ENCODE measurements around the gene TFAP2A. TPM values are rescaled to one million over a fixed set of nuclear protein-coding genes. Genes with fewer than 3 reads are reported as not detected.

Gene TFAP2A
- total and polyA plus RNA-seq, 12 donors = 0.18 to 0.84 (median 0.49) TPM; not detected in 2

DNA sequence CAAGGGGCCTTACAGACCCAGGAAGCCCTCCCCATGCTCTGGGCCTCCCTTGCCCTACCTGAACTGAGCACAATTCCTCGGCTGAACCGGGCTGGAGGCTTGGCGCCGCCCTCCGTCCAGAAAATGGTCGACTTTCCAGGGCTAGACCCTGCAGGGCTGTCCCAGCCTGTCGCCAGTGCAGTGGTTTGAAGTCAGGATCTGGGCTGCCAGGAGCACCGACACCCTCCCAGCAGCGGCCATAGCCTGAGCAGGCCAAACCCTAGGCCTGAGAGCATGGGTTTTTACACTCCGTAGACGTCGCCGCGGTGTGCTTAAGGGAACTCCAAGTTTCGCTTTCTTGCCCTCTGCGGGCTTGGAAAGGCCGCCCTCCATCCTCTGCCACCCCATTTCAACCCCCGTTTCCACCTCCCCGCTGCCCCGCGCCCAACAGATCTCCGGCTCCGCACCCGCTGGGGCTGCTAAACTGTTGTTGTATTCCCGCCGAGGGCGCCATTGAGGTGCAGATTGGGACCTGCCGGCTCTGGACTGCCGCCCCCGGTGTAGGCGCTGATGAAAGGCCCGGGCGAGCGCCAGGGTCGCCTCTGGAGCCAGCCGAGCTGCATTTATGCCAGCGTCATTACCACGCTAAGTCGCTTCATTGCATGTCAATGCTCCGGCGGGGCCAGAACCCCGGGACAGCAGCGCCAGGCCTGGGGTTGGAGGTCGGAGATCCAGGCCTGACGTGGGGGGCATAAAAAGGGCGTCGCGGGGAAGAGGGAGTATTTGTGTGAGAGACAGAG lies 2.2 kb upstream of the TFAP2A start:
- Histone ChIP-seq H3K36me3 (replicated peaks in 1 of 2) (no peaks in the 10 kb centered on the region), H3K9me3 (replicated peaks in 1 of 3) (no peaks in the 10 kb centered on the region), H3K4me1 (replicated peaks in 1 of 2) (peaks cover 12 to 15% of the 10 kb centered on the region in 2 donors), H3K27ac (no peak overlapping the region), H3K4me3 (peak overlapping the region in 1 of 4 donors; percentile 19), H3K27me3 (peaks cover 87% of the 10 kb centered on the region)
- no peak for DNase-seq
- WGBS, 4 donors = 11 to 19% (median 18%) methylated on average over 17 to 48 of the region's 48 CpGs
- intact Hi-C loops (cut with DNase I) = loop anchor here in 1 of 2 donors (10.0 kb wide), 1 partner anchor 382 kb away; no protein-coding TSS in a partner anchor
- TF ChIP-seq POLR2A (IDR thresholded peaks at IDR 0.05) = no peak

DNA sequence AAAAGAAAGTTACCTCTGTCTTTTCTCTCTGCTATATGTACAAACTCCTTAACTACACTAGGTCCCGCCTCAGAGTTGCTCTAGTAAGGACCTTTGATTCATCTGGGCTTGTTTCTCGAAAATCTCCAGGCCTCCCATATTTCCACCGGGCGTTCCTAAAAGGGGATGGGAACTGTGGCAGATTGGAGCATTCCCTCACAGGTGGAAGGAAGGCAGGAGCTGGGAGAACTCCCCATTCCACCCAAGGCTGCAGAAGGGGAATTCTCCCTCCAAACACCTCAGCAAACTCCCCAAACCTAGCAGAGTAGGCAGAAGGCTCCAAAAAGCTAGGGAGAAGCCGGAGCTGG lies 1.6 kb upstream of the TFAP2A start:
- peaks cover 14 to 18% of the 10 kb centered on the region in 2 donors for H3K4me1 ChIP-seq (replicated peaks in 1 of 2)
- 48 to 59% (median 51%) methylated on average over 4 to 5 of the region's 5 CpGs for WGBS, 4 donors
- H3K9me3 ChIP-seq (replicated peaks in 1 of 3) = no peaks in the 10 kb centered on the region
- TF ChIP-seq, protein P1, sequence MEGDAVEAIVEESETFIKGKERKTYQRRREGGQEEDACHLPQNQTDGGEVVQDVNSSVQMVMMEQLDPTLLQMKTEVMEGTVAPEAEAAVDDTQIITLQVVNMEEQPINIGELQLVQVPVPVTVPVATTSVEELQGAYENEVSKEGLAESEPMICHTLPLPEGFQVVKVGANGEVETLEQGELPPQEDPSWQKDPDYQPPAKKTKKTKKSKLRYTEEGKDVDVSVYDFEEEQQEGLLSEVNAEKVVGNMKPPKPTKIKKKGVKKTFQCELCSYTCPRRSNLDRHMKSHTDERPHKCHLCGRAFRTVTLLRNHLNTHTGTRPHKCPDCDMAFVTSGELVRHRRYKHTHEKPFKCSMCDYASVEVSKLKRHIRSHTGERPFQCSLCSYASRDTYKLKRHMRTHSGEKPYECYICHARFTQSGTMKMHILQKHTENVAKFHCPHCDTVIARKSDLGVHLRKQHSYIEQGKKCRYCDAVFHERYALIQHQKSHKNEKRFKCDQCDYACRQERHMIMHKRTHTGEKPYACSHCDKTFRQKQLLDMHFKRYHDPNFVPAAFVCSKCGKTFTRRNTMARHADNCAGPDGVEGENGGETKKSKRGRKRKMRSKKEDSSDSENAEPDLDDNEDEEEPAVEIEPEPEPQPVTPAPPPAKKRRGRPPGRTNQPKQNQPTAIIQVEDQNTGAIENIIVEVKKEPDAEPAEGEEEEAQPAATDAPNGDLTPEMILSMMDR (IDR thresholded peaks at IDR 0.05) = no peak
- no peak for TF ChIP-seq POLR2A (IDR thresholded peaks at IDR 0.05)
- H3K27ac ChIP-seq = no peak overlapping the region
- intact Hi-C loops (cut with DNase I) = loop anchor here in 1 of 2 donors (10.0 kb wide), 1 partner anchor 382 kb away; no protein-coding TSS in a partner anchor
- no peaks in the 10 kb centered on the region for H3K36me3 ChIP-seq (replicated peaks in 1 of 2)
- peaks cover 84% of the 10 kb centered on the region for H3K27me3 ChIP-seq
- no peak overlapping the region for H3K4me3 ChIP-seq
- DNase-seq = no peak

DNA sequence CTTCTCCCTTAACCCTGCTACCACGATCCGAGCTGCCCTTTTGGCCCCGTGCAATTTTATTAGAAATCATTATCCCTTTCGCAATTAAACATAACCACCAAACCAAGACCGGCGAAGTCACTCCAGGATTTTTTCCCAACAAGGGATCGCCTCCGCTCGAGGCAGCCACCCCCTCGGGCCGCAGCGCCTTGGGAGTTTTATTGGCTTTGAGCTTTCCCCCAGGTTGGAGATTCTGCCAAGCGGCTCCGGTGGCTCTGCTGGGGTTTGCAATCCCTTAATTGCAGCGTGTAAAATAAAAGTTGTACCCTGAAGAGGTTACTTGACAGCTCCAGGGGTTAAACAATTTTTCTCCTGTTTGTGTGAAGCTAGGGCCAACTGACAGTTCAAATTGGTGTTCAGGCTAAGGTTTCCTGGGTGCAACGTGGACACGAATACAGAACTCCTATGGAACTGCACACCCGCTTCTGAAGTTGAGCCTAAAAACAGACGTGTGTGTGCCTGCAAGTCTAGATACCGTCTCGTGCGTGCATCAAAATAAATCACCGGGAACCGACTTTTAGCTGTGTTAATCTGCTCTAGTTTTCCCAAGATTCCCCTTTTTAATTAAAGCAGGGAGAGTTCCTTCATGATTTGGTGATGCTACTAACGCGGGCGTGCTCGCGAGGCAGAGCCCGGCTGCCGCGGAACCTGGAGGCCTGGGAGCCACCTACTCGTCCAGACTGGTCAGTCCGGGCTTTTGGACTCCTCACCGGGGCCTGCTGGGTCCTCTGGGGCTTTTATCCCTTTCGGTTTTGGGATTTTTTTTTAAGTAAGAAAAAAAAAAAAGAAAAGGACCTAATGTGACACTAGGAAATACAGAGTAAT lies 975 bp upstream of the TFAP2A start:
- H3K4me3 ChIP-seq = no peak overlapping the region
- TF ChIP-seq, protein P1 (IDR thresholded peaks at IDR 0.05) = no peak
- TF ChIP-seq POLR2A (IDR thresholded peaks at IDR 0.05) = no peak
- H3K4me1 ChIP-seq (replicated peaks in 1 of 2) = peaks cover 19 to 25% of the 10 kb centered on the region in 2 donors
- H3K9me3 ChIP-seq (replicated peaks in 1 of 3) = no peaks in the 10 kb centered on the region
- DNase-seq = no peak
- H3K27ac ChIP-seq = no peak overlapping the region
- no peaks in the 10 kb centered on the region for H3K36me3 ChIP-seq (replicated peaks in 1 of 2)
- 16 to 23% (median 21%) methylated on average over 36 of the region's 36 CpGs for WGBS, 4 donors
- intact Hi-C loops (cut with DNase I) = loop anchor here in 1 of 2 donors (10.0 kb wide), 1 partner anchor 381 kb away; no protein-coding TSS in a partner anchor
- peaks cover 84% of the 10 kb centered on the region for H3K27me3 ChIP-seq

DNA sequence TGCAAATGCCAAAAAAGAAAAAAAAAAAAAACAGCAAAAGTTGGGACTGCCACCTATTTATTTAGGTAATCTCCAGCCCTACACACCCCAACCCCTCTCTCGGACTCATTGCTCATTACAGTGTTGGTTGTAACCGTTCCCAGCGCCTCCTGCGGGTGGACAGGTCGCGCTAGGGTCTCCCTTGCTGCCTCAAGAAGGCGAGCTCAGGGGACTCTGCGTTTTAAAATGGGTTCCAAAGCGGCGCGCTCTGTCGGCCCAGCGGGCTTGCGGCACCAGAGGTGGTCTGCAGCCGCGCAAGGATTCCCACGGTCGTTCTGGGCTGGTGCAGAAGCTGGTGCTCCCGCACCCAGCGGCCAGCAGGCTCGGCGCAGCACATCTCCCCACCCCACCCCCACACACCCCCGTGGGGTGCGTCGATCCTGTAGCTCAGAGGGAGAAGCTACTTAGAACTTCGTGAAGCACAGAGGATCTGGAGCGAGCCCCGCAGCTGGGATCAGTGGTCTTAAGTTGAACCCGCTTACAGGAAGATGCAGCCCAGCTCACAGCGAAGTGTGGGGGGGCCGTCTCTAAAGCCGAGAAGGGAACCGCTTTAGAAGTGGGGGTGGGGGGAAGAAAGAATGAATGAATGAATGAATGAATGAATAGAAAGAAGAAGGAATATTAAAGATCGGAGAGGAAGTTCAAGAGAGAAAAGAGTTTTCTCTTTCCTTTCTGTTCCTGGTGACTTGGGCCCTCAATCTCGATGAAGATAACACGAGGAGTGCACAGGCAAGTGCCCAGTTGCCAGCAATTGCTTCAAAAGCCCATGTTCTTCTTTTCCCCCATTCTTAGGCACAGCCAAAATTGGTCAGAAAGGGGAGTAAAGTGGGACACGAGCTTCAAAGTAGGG lies 780 bp downstream of the TFAP2A start:
- TF ChIP-seq, protein P1 (IDR thresholded peaks at IDR 0.05) = no peak
- no peak for TF ChIP-seq POLR2A (IDR thresholded peaks at IDR 0.05)
- WGBS, 4 donors = 3 to 7% (median 4%) methylated on average over 20 to 37 of the region's 37 CpGs
- Histone ChIP-seq H3K27ac (no peak overlapping the region), H3K4me3 (peak overlapping the region in 1 of 4 donors; percentile 17), H3K27me3 (peaks cover 84% of the 10 kb centered on the region), H3K9me3 (replicated peaks in 1 of 3) (no peaks in the 10 kb centered on the region), H3K4me1 (replicated peaks in 1 of 2) (peaks cover 19 to 25% of the 10 kb centered on the region in 2 donors), H3K36me3 (replicated peaks in 1 of 2) (no peaks in the 10 kb centered on the region)
- no peak for DNase-seq
- intact Hi-C loops (cut with DNase I) = loop anchor here in 1 of 2 donors (10.0 kb wide), 1 partner anchor 379 kb away; no protein-coding TSS in a partner anchor

Data from adrenal gland (tissue), 12 donors.